Psoas muscle (tissue), 8 donors: ENCODE results near the gene SH2D5. TPM values are rescaled to one million over a fixed set of nuclear protein-coding genes. Genes with fewer than 3 reads are reported as not detected.

Source experiments
- ATAC-seq, 4 donors: fragments of 200-7000 bp; cut with Tn5 transposase; one replicate each; pipeline ENCODE4 v1.9.1; 2020; ENCODE audit warnings: moderate library complexity in 3 of 4, mild to moderate bottlenecking in 2 of 4
- DNase-seq, 2 donors: peaks; one replicate each; pipeline ENCODE4 v3.0.0-alpha.2; 2020
- H3K27ac ChIP-seq: fragments of 200-600 bp; one replicate; pipeline ENCODE4 v1.8.0; 2022
- H3K27me3 ChIP-seq, 3 donors: fragments of 200-600 bp in 1 of 3; one replicate each; pipeline versions ENCODE4 v1.6.1 to v1.8.0; 2013 to 2022; ENCODE audit warnings: low read length in 2 of 3, mild to moderate bottlenecking in 2 of 3, moderate library complexity in 1 of 3; ENCODE audit not compliant: insufficient read depth in 3 of 3
- H3K36me3 ChIP-seq, 2 donors: fragments of 200-600 bp in 1 of 2; one replicate each; pipeline versions ENCODE4 v1.6.1 to v1.8.0; 2013 to 2022; ENCODE audit warnings: low read depth in 1 of 2, mild to moderate bottlenecking in 1 of 2, moderate library complexity in 1 of 2; ENCODE audit not compliant: insufficient read depth in 1 of 2
- H3K4me1 ChIP-seq: fragments of 200-600 bp; one replicate; pipeline ENCODE4 v1.8.0; 2022
- H3K4me3 ChIP-seq: fragments of 200-600 bp; one replicate; pipeline ENCODE4 v1.8.0; 2022; ENCODE audit warnings: mild to moderate bottlenecking
- H3K9me3 ChIP-seq: fragments of 200-600 bp; one replicate; pipeline ENCODE4 v1.8.0; 2022
- WGBS, 3 donors: extraction: QIAGEN DNeasy Blood & Tissue Kit; methylation state at CpG; one replicate each; pipeline versions ENCODE4 v1.1.6 to v1.1.7; 2013; 5-methylcytosine and 5-hydroxymethylcytosine counted together
- intact Hi-C, 2 donors: fragments of 100-400 bp; cut with DNase I; formaldehyde crosslinking; loops; one replicate each; pipeline versions ENCODE4 v1.11.0 to v1.14.2; 2022
- polyA plus RNA-seq, 3 donors: library from polyadenylated mRNA; stranded (reverse); fragments of 200-250 nt; gene quantifications; one replicate each; pipeline ENCODE4 v1.2.3, GENCODE V29; 2013
- total RNA-seq, 4 donors: library from RNA; stranded (reverse); fragmentation: NEBNext Ultra II Directional in 2 of 4; extraction: Animal tissue kit (Norgen Biotek cat#: 25700) in 2 of 4; gene quantifications; one replicate each; pipeline versions ENCODE4 v1.2.1 to v1.2.4, GENCODE V29; 2021 to 2023
- TF ChIP-seq, protein P1 (sequence below): fragments of 200-600 bp; IDR thresholded peaks from one replicate; pipeline ENCODE4 v1.8.0; 2022; ENCODE audit warnings: antibody characterized with exemption
- donor health status: healthy with polysubstance abuse.
- donor health status: DM: no; HTN: no; CAD: no; lungs with moderate emphysema.
- donor health status: Bipolar disorder and iron deficiency.
- donor health status: healthy.
- donor health status: DM: yes; HTN: yes; CAD: no.
- donor health status: DM: no; HTN: no; CAD: no.
- donor health status: DM: no; HTN: no; CAD: no.
- donor health status: DM: yes; HTN: yes; CAD: no.

Gene SH2D5
- total and polyA plus RNA-seq, 7 donors: 0.09 to 27.9 (median 2.2) TPM

DNA sequence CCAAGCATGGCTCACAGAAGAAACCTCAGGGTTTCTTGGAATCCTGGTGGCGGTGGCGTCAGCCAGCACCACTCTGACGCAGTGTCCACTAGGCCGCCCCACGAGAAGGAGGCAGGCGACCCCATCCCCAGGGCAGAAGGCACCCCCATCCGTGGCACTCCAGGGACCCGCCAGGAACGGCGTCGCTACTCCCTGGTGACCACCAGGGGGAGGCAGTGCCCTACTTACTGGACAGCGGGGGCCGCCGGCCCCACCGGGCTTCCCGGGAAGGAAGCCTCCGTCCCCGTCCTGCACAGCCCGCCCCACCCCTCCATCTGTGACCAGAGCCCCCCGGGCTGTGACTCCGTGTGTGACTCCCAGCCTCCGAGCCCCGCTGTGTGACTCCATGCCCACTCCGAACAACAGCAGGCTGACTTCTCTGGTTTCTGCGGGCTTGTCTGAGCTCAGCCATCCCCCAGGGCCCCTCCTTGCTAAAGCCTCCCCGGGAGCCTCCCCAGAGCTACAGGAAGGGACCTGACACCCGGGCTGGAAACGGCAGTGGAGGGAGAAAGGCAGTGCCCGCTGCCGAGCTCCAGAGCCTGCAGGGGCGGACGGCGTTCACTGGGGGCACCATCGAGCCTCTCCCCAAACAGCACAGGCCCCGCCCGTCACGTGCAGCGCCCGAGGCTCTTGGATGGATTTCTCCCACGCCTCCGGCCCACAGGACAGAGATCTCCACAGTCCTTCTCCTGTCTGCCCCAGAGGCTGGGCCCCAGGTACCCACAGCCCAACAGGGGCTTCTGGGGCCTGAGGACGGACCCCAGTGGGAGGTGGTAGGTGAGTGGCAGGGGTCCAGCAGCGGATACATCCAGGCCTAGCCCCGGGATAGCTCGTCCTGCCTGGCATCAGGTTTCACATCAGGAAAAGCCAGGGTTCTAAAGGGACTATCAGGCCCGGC is 35.8 kb downstream of the SH2D5 start:
- Histone ChIP-seq H3K4me1 (peaks cover 10% of the 10 kb centered on the region), H3K36me3 (no peaks in the 10 kb centered on the region), H3K9me3 (no peaks in the 10 kb centered on the region), H3K4me3 (peak overlapping the region; percentile 72), H3K27me3 (no peaks in the 10 kb centered on the region), H3K27ac (peak overlapping the region; percentile 72)
- intact Hi-C loops: loop anchor here (2.0 to 10.0 kb wide), 5 partner anchors 36 to 498 kb away; partner anchors contain the start of genes SH2D5 (in 2 of the 2) and HP1BP3 (in 1 of the 2)
- peak; percentile 88 to 94 for DNase-seq
- peak; percentile 87 to 97 (median 91) for ATAC-seq
- TF ChIP-seq, protein P1, sequence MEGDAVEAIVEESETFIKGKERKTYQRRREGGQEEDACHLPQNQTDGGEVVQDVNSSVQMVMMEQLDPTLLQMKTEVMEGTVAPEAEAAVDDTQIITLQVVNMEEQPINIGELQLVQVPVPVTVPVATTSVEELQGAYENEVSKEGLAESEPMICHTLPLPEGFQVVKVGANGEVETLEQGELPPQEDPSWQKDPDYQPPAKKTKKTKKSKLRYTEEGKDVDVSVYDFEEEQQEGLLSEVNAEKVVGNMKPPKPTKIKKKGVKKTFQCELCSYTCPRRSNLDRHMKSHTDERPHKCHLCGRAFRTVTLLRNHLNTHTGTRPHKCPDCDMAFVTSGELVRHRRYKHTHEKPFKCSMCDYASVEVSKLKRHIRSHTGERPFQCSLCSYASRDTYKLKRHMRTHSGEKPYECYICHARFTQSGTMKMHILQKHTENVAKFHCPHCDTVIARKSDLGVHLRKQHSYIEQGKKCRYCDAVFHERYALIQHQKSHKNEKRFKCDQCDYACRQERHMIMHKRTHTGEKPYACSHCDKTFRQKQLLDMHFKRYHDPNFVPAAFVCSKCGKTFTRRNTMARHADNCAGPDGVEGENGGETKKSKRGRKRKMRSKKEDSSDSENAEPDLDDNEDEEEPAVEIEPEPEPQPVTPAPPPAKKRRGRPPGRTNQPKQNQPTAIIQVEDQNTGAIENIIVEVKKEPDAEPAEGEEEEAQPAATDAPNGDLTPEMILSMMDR: peak; percentile 87
- 2 to 3% (median 2%) methylated on average over 35 to 46 of the region's 46 CpGs for WGBS, 3 donors

DNA sequence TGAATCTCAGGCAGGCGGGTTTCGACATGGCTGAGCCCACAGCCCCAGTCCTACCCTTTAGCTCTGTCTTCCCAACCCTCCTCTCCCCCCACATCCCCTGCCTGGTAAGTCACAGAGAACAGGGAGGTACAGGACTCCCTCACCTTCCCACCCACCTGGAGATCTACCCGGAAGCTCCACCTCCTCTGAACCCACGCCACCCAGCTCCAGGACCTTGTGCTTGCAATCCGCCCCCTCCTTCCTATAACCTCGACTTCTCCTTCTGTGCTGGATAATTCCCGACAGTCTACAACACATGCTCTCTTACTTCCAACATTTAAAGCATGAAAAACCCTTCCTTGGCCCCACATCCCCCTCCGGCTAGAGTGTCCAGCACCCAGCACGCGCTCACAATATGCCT is 37.0 kb downstream of the SH2D5 start:
- intact Hi-C loops: loop anchor here (5.0 to 10.0 kb wide), 4 partner anchors 37 to 497 kb away; partner anchors contain the start of genes SH2D5 (in 2 of the 2) and HP1BP3 (in 1 of the 2)
- no peak overlapping the region for H3K27ac ChIP-seq
- no peaks in the 10 kb centered on the region for H3K27me3 ChIP-seq
- H3K9me3 ChIP-seq: no peaks in the 10 kb centered on the region
- H3K36me3 ChIP-seq: no peaks in the 10 kb centered on the region
- no peak for DNase-seq
- 77 to 83% (median 81%) methylated on average over 10 of the region's 10 CpGs for WGBS, 3 donors
- no peak overlapping the region for H3K4me3 ChIP-seq
- H3K4me1 ChIP-seq: peaks cover 10% of the 10 kb centered on the region
- TF ChIP-seq, protein P1: no peak
- ATAC-seq: no peak

DNA sequence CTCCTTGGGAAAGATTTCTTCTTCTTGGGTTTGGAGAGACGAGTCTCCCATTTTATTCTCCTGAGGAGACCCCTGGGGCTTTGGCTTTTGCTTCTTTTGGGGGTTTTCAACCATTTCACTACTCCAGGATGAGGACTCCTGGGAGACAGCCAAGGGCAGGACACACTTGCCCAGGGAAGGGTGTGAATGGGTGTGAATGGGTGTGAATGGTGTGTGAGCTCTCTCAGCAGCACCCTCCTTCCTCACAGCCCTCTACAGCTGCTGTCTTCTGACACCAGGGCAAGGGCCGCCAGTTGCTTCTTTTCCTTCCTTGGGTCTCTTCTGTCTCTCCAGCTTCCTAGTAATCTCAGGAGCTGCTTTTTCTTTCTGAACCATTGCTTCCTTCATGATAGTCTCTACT is 38.9 kb downstream of the SH2D5 start:
- Histone ChIP-seq H3K36me3 (no peaks in the 10 kb centered on the region), H3K4me1 (no peaks in the 10 kb centered on the region), H3K9me3 (no peaks in the 10 kb centered on the region), H3K4me3 (no peak overlapping the region), H3K27ac (no peak overlapping the region), H3K27me3 (no peaks in the 10 kb centered on the region)
- WGBS, 3 donors: 71 to 78% (median 77%) methylated on average over 2 of the region's 2 CpGs
- DNase-seq (no peak), ATAC-seq (no peak)
- intact Hi-C loops: loop anchor here in 1 of 2 donors (10.0 kb wide), 1 partner anchor 291 kb away; no protein-coding TSS in a partner anchor
- TF ChIP-seq, protein P1: no peak

DNA sequence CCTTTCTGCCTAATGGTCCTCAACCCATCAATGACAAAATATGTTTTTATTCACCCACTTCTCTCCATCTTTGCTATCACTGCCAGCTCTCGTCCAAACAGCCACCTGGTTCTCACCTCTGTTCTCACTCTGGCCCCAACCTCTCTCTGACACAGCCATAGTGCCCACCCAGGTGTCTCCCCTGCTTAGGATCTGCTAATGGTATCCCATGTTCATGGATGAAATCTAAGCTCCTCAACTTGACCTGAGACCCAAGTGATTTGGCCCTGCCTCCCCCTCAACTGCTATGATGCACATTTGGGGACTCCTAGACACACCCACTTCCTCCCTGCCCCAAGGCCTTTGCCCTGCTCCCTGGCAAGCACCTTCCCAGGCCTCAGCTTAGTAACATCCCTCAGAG is 40.6 kb downstream of the SH2D5 start:
- no peaks in the 10 kb centered on the region for H3K9me3 ChIP-seq
- TF ChIP-seq, protein P1: no peak
- H3K4me1 ChIP-seq: no peaks in the 10 kb centered on the region
- DNase-seq (no peak), ATAC-seq (no peak)
- intact Hi-C loops: loop anchor here in 1 of 2 donors (10.0 kb wide), 1 partner anchor 293 kb away; no protein-coding TSS in a partner anchor
- 83 to 93% (median 89%) methylated on average over 1 of the region's 1 CpG for WGBS, 3 donors
- H3K27me3 ChIP-seq: no peaks in the 10 kb centered on the region
- no peaks in the 10 kb centered on the region for H3K36me3 ChIP-seq
- H3K27ac ChIP-seq: no peak overlapping the region
- no peak overlapping the region for H3K4me3 ChIP-seq
